IMR-90 (cell line): ENCODE results near the gene OBI1. TPM values are rescaled to one million over a fixed set of nuclear protein-coding genes. Genes with fewer than 3 reads are reported as not detected.

Experiments
- ATAC-seq: fragments of 200-7000 bp; cut with Tn5 transposase; 2 replicates; pipeline ENCODE4 v1.9.1; 2020; ENCODE audit warnings: low read depth, mild to moderate bottlenecking, moderate library complexity
- BruUV-seq: library from RNA; stranded (reverse); fragments of 400-500 nt; replicated peaks from 2 replicates; lab custom pipeline; 2021; lab: Mats Ljungman, UMichigan
- CTCF ChIA-PET: fragments of 300-600 bp; formaldehyde crosslinking; extraction: SDS; loops from one replicate; lab custom pipeline; 2021; ENCODE audit warnings: antibody characterized with exemption; lab: Yijun Ruan, JAX
- POLR2A ChIA-PET: fragments of 300-600 bp; sonication (Branson Sonifier 250); formaldehyde crosslinking; loops from one replicate; lab custom pipeline; 2022; ENCODE audit warnings: antibody characterized with exemption; ENCODE audit not compliant: unreplicated experiment; lab: Charles Lee
- DNase-seq: peaks from one replicate; pipeline ENCODE4 v3.0.0; 2013
- H2AFZ ChIP-seq: replicated peaks from 2 replicates; pipeline ENCODE3; 2013; ENCODE audit warnings: low read length, mild to moderate bottlenecking; ENCODE audit not compliant: poor library complexity
- H2AK5ac ChIP-seq: 2 replicates; pipeline ENCODE4 v1.6.1; 2013; ENCODE audit warnings: low read depth, low read length, inconsistent platforms
- H2AK9ac ChIP-seq: replicated peaks from 2 replicates; pipeline ENCODE3; 2013; ENCODE audit warnings: mild to moderate bottlenecking, low read depth, low read length, moderate library complexity; ENCODE audit not compliant: poor library complexity
- H2BK120ac ChIP-seq: 2 replicates; pipeline ENCODE4 v1.6.1; 2013; ENCODE audit warnings: low read depth, low read length, inconsistent platforms
- H2BK15ac ChIP-seq: 3 replicates; pipeline ENCODE4 v1.6.1; 2013; ENCODE audit warnings: low read depth, low read length, inconsistent platforms
- H2BK20ac ChIP-seq: 2 replicates; pipeline ENCODE4 v1.6.1; 2013; ENCODE audit warnings: low read depth, mild to moderate bottlenecking, inconsistent platforms, low read length, moderate library complexity
- H2BK5ac ChIP-seq: 2 replicates; pipeline ENCODE4 v1.6.1; 2013; ENCODE audit warnings: mild to moderate bottlenecking, low read depth, low read length, inconsistent platforms; ENCODE audit not compliant: poor library complexity, severe bottlenecking
- H3K14ac ChIP-seq: replicated peaks from 2 replicates; pipeline ENCODE4 v1.6.1; 2013; ENCODE audit warnings: low read depth, low read length, inconsistent platforms
- H3K18ac ChIP-seq: 2 replicates; pipeline ENCODE4 v1.6.1; 2013; ENCODE audit warnings: low read depth, low read length, control low read depth
- H3K23ac ChIP-seq: 2 replicates; pipeline ENCODE4 v1.6.1; 2013; ENCODE audit warnings: low read depth, low read length, inconsistent platforms
- H3K27ac ChIP-seq: 2 replicates; pipeline ENCODE4 v1.5.1; 2013; ENCODE audit warnings: mild to moderate bottlenecking, control low read depth, low read length; ENCODE audit not compliant: insufficient read depth
- H3K27me3 ChIP-seq: 2 replicates; pipeline ENCODE4 v1.6.1; 2013; ENCODE audit warnings: low read length; ENCODE audit not compliant: control insufficient read depth, insufficient read depth
- H3K36me3 ChIP-seq: 2 replicates; pipeline ENCODE4 v1.6.1; 2013; ENCODE audit warnings: low read length, mixed read lengths; ENCODE audit not compliant: control insufficient read depth, insufficient read depth
- H3K4ac ChIP-seq: 2 replicates; pipeline ENCODE4 v1.6.1; 2013; ENCODE audit warnings: low read depth, low read length, inconsistent platforms
- H3K4me1 ChIP-seq: 2 replicates; pipeline ENCODE4 v1.6.1; 2013; ENCODE audit warnings: low read length, mixed read lengths; ENCODE audit not compliant: control insufficient read depth, insufficient read depth
- H3K4me2 ChIP-seq: 2 replicates; pipeline ENCODE4 v1.6.1; 2013; ENCODE audit warnings: low read depth, mild to moderate bottlenecking, control low read depth, low read length, moderate library complexity
- H3K4me3 ChIP-seq: 2 replicates; pipeline ENCODE4 v1.5.1; 2013; ENCODE audit warnings: low read depth, mild to moderate bottlenecking, control low read depth, low read length, moderate library complexity; ENCODE audit not compliant: insufficient read depth
- H3K56ac ChIP-seq: 2 replicates; pipeline ENCODE4 v1.6.1; 2013; ENCODE audit warnings: low read length, inconsistent platforms; ENCODE audit not compliant: insufficient read depth; ENCODE audit errors: extremely low read depth
- H3K79me1 ChIP-seq, 2 experiments: 2 replicates each; pipeline ENCODE4 v1.6.1; 2013; ENCODE audit warnings: low read length in 2 of 2, inconsistent platforms in 1 of 2, low read depth in 1 of 2
- H3K9ac ChIP-seq: 2 replicates; pipeline ENCODE4 v1.6.1; 2013; ENCODE audit warnings: low read depth, low read length, control low read depth
- H3K9me1 ChIP-seq: 2 replicates; pipeline ENCODE4 v1.6.1; 2013; ENCODE audit warnings: low read length, inconsistent platforms; ENCODE audit not compliant: insufficient read depth
- H3K9me3 ChIP-seq: 2 replicates; pipeline ENCODE4 v1.6.1; 2013; ENCODE audit warnings: low read length; ENCODE audit not compliant: control insufficient read depth, insufficient read depth
- H4K20me1 ChIP-seq: 2 replicates; pipeline ENCODE4 v1.6.1; 2013; ENCODE audit warnings: low read length, inconsistent platforms; ENCODE audit not compliant: insufficient read depth
- H4K5ac ChIP-seq: 2 replicates; pipeline ENCODE4 v1.6.1; 2013; ENCODE audit warnings: mild to moderate bottlenecking, low read depth, low read length, control low read depth
- H4K8ac ChIP-seq, 2 experiments: 2 replicates each; pipeline ENCODE4 v1.6.1; 2013; ENCODE audit warnings: low read depth in 2 of 2, low read length in 2 of 2, control low read depth in 1 of 2, inconsistent platforms in 1 of 2
- H4K91ac ChIP-seq: 2 replicates; pipeline ENCODE4 v1.6.1; 2013; ENCODE audit warnings: low read depth, low read length, inconsistent platforms; ENCODE audit not compliant: insufficient read depth
- BHLHE40 ChIP-seq: fragments of 150-350 bp; IDR thresholded peaks from 2 replicates; pipeline ENCODE4 v1.6.1; 2016; ENCODE audit warnings: mild to moderate bottlenecking, low read depth, low read length
- CEBPB ChIP-seq: IDR thresholded peaks from 2 replicates; pipeline ENCODE4 v1.6.1; 2012; ENCODE audit warnings: low read depth, low read length, improper control_type of control experiment
- MAFK ChIP-seq: IDR thresholded peaks from 2 replicates; pipeline ENCODE4 v1.6.1; 2012; ENCODE audit warnings: low read depth, low read length, improper control_type of control experiment
- MAZ ChIP-seq: IDR thresholded peaks from 2 replicates; pipeline ENCODE4 v1.6.1; 2012; ENCODE audit warnings: low read depth, mild to moderate bottlenecking, low read length, improper control_type of control experiment, moderate library complexity, borderline replicate concordance
- NFE2L2 ChIP-seq: fragments of 150-350 bp; IDR thresholded peaks from 2 replicates; pipeline ENCODE4 v1.6.1; 2016; ENCODE audit warnings: low read depth, mild to moderate bottlenecking, low read length
- RCOR1 ChIP-seq: IDR thresholded peaks from 2 replicates; pipeline ENCODE4 v1.6.1; 2012; ENCODE audit warnings: mild to moderate bottlenecking, low read length, improper control_type of control experiment; ENCODE audit not compliant: insufficient replicate concordance
- WGBS, 2 experiments: methylation state at CpG; one replicate each; pipeline versions ENCODE4 v1.1.5 to v1.1.7; 2013; ENCODE audit warnings: missing lambda C conversion rate in 2 of 2; ENCODE audit not compliant: insufficient read length in 1 of 2; ENCODE audit errors: extremely low coverage in 2 of 2; 5-methylcytosine and 5-hydroxymethylcytosine counted together
- dilution Hi-C: fragments of 300-500 bp; cut with HindIII; formaldehyde crosslinking; loops from one replicate; pipeline ENCODE4 v1.14.3; 2018; ENCODE audit warnings: low sequenced_read_pairs; ENCODE audit not compliant: unreplicated experiment
- in situ Hi-C: fragments of 300-500 bp; cut with MboI; formaldehyde crosslinking; loops from 3 replicates; pipeline ENCODE4 v1.14.3; 2019; ENCODE audit warnings: low sequenced_read_pairs, inconsistent platforms, mixed read lengths
- intact Hi-C: fragments of 100-400 bp; cut with micrococcal nuclease; formaldehyde crosslinking; loops from 2 replicates; pipeline ENCODE4 v1.10.0; 2022
- polyA plus RNA-seq, 3 experiments: library from polyadenylated mRNA; depleted of rRNA; stranded (reverse); fragments of >200 nt; gene quantifications; 2 replicates each; pipeline ENCODE4 v1.2.3, GENCODE V29; 2012; ENCODE audit warnings: low replicate concordance in 1 of 3
- total RNA-seq: library from RNA; depleted of rRNA; stranded (reverse); fragments of >200 nt; gene quantifications from 2 replicates; pipeline ENCODE4 v1.2.3, GENCODE V29; 2012
- TF ChIP-seq, protein P1 (sequence below): conservative IDR thresholded peaks from 2 replicates; pipeline ENCODE4 v1.5.1; 2012; ENCODE audit warnings: mild to moderate bottlenecking, low read depth, low read length, improper control_type of control experiment
- TF ChIP-seq, protein P2 (sequence below): fragments of 150-350 bp; IDR thresholded peaks from 2 replicates; pipeline ENCODE4 v1.6.1; 2016; ENCODE audit warnings: low read depth, mild to moderate bottlenecking, low read length, moderate library complexity, borderline replicate concordance
- TF ChIP-seq, protein P3 (sequence below): fragments of 150-350 bp; IDR thresholded peaks from 2 replicates; pipeline ENCODE4 v1.6.1; 2017; ENCODE audit warnings: mild to moderate bottlenecking, antibody characterized with exemption, low read length, low read depth

The OBI1 gene
- total and polyA plus RNA-seq, 2 of the 4 experiments (the other 2 are of a cell fraction): 4.4 to 11.8 TPM

- H3K27ac ChIP-seq: no peak overlapping the region
- no peak overlapping the region for H4K5ac ChIP-seq
- no peaks in the 10 kb centered on the region for H3K79me1 ChIP-seq
- dilution Hi-C loops: no loop called here
- TF ChIP-seq, protein P1, sequence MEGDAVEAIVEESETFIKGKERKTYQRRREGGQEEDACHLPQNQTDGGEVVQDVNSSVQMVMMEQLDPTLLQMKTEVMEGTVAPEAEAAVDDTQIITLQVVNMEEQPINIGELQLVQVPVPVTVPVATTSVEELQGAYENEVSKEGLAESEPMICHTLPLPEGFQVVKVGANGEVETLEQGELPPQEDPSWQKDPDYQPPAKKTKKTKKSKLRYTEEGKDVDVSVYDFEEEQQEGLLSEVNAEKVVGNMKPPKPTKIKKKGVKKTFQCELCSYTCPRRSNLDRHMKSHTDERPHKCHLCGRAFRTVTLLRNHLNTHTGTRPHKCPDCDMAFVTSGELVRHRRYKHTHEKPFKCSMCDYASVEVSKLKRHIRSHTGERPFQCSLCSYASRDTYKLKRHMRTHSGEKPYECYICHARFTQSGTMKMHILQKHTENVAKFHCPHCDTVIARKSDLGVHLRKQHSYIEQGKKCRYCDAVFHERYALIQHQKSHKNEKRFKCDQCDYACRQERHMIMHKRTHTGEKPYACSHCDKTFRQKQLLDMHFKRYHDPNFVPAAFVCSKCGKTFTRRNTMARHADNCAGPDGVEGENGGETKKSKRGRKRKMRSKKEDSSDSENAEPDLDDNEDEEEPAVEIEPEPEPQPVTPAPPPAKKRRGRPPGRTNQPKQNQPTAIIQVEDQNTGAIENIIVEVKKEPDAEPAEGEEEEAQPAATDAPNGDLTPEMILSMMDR: no peak
- TF ChIP-seq, protein P2, sequence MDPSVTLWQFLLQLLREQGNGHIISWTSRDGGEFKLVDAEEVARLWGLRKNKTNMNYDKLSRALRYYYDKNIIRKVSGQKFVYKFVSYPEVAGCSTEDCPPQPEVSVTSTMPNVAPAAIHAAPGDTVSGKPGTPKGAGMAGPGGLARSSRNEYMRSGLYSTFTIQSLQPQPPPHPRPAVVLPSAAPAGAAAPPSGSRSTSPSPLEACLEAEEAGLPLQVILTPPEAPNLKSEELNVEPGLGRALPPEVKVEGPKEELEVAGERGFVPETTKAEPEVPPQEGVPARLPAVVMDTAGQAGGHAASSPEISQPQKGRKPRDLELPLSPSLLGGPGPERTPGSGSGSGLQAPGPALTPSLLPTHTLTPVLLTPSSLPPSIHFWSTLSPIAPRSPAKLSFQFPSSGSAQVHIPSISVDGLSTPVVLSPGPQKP: no peak
- TF ChIP-seq NFE2L2: no peak
- no peak for TF ChIP-seq CEBPB
- TF ChIP-seq RCOR1: no peak
- TF ChIP-seq MAFK: no peak
- TF ChIP-seq, protein P3, sequence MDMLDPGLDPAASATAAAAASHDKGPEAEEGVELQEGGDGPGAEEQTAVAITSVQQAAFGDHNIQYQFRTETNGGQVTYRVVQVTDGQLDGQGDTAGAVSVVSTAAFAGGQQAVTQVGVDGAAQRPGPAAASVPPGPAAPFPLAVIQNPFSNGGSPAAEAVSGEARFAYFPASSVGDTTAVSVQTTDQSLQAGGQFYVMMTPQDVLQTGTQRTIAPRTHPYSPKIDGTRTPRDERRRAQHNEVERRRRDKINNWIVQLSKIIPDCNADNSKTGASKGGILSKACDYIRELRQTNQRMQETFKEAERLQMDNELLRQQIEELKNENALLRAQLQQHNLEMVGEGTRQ: no peak
- no peak for TF ChIP-seq BHLHE40
- no peak for TF ChIP-seq MAZ
- no peak overlapping the region for H3K4me2 ChIP-seq
- in situ Hi-C loops: no loop called here
- POLR2A ChIA-PET: no interaction called here
- no peaks in the 10 kb centered on the region for H4K20me1 ChIP-seq
- CTCF ChIA-PET: no interaction called here
- H2AK5ac ChIP-seq: no peak overlapping the region
- no peak overlapping the region for H2BK5ac ChIP-seq
- BruUV-seq: no TSS peak
- H4K8ac ChIP-seq: no peak overlapping the region
- H2BK120ac ChIP-seq: no peak overlapping the region
- H3K18ac ChIP-seq: no peak overlapping the region
- DNase-seq (no peak), ATAC-seq (no peak)
- H3K14ac ChIP-seq: no peak overlapping the region
- no peaks in the 10 kb centered on the region for H3K27me3 ChIP-seq
- no CpG with 5 or more reads among the region's 4 CpGs for WGBS, 2 experiments
- H2AFZ ChIP-seq: no peak overlapping the region
- no peaks in the 10 kb centered on the region for H3K4me1 ChIP-seq
- H4K91ac ChIP-seq: no peak overlapping the region
- H3K23ac ChIP-seq: no peak overlapping the region
- no peak overlapping the region for H2AK9ac ChIP-seq
- no peaks in the 10 kb centered on the region for H3K9me1 ChIP-seq
- no peak overlapping the region for H3K56ac ChIP-seq
- no peak overlapping the region for H2BK15ac ChIP-seq
- intact Hi-C loops: no loop called here
- H2BK20ac ChIP-seq: no peak overlapping the region
- H3K9ac ChIP-seq: no peak overlapping the region
- no peaks in the 10 kb centered on the region for H3K36me3 ChIP-seq
- H3K9me3 ChIP-seq: no peaks in the 10 kb centered on the region
- H3K4ac ChIP-seq: no peak overlapping the region
- no peak overlapping the region for H3K4me3 ChIP-seq
Observed at GRCh38 chr13:78686461-78686860, 27.5 kb upstream of the OBI1 start.
